Measurements from ENCODE around the gene PDE1A.

The PDE1A gene

GRCh38 chr2:182351427-182351826 lies 75.4 kb downstream of the PDE1A start:
- no peak for DNase-seq

GRCh38 chr2:182349268-182349667 lies 77.6 kb downstream of the PDE1A start:
- no peak for DNase-seq

- DNase-seq = no peak
These were observed 81.5 kb downstream of the PDE1A start for GRCh38 chr2:182345384-182345783.

- no peak for DNase-seq
These were observed 96.2 kb downstream of the PDE1A start for GRCh38 chr2:182330451-182331305.

- DNase-seq = no peak
These were observed 102.2 kb downstream of the PDE1A start for GRCh38 chr2:182324665-182325064.

GRCh38 chr2:182321096-182321495 lies 105.7 kb downstream of the PDE1A start:
- no peak for DNase-seq

GRCh38 chr2:182319556-182320505 lies 107.0 kb downstream of the PDE1A start:
- no peak for DNase-seq

- DNase-seq = no peak
These were observed 108.2 kb downstream of the PDE1A start for GRCh38 chr2:182318466-182319220.

GRCh38 chr2:182316950-182317349 lies 109.9 kb downstream of the PDE1A start:
- DNase-seq = no peak

GRCh38 chr2:182302972-182303371 lies 123.9 kb downstream of the PDE1A start:
- DNase-seq = no peak

GRCh38 chr2:182302174-182302573 lies 124.7 kb downstream of the PDE1A start:
- DNase-seq = no peak

- DNase-seq = peak; percentile 36
These were observed 125.7 kb downstream of the PDE1A start for GRCh38 chr2:182301093-182301492.

GRCh38 chr2:182300608-182301007 lies 126.2 kb downstream of the PDE1A start:
- DNase-seq = no peak

GRCh38 chr2:182299632-182300031 lies 127.2 kb downstream of the PDE1A start:
- DNase-seq = no peak

- DNase-seq = no peak
These were observed 128.4 kb downstream of the PDE1A start for GRCh38 chr2:182298456-182298855.

- no peak for DNase-seq
These were observed 135.5 kb downstream of the PDE1A start for GRCh38 chr2:182291296-182291695.

GRCh38 chr2:182283512-182283911 lies 143.3 kb downstream of the PDE1A start:
- no peak for DNase-seq

GRCh38 chr2:182281276-182281675 lies 145.6 kb downstream of the PDE1A start:
- DNase-seq = no peak

- no peak for DNase-seq
These were observed 146.7 kb downstream of the PDE1A start for GRCh38 chr2:182280118-182280517.

GRCh38 chr2:182276662-182277061 lies 150.2 kb downstream of the PDE1A start:
- peak; percentile 41 for DNase-seq

GRCh38 chr2:182267971-182268370 lies 158.9 kb downstream of the PDE1A start:
- DNase-seq = no peak

- DNase-seq = no peak
These were observed 159.9 kb downstream of the PDE1A start for GRCh38 chr2:182266909-182267308.

GRCh38 chr2:182265718-182266117 lies 161.1 kb downstream of the PDE1A start:
- no peak for DNase-seq
